Fibroblast of gingiva (primary cell): ENCODE data around the gene UBE2V1.
"Not testable (repeated sequence)": the region's sequence is repeated elsewhere in the genome, so short reads cannot be mapped to it uniquely, and the experiment has no call there.

Experiments
- DNase-seq: peaks from one replicate; pipeline ENCODE4 v3.0.0-alpha.2; 2011; ENCODE audit warnings: low read depth

The UBE2V1 gene

DNA sequence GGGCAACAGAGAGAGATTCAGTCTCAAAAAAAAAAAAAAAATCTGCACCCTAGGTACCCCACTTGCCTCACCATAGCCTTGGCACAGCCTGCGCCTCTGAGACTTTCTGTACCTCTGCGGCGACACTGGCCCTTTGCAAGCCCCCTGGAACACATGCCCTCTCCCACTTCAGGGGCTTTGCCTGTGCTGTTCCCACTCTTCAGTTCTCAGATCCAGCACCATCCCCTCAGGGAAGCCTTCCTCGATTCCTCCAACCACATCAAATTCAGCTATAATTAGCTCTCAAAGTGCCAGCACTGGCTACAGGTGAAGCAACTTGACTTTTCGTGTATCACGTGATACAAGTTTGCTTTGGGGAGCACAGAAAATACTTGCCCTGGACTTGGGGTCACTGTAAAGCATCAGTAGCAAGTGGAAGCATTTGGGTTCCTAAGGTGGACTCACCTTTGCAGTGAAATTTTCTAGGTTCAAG lies 2.1 kb upstream of the UBE2V1 start:
- no peak for DNase-seq

DNA sequence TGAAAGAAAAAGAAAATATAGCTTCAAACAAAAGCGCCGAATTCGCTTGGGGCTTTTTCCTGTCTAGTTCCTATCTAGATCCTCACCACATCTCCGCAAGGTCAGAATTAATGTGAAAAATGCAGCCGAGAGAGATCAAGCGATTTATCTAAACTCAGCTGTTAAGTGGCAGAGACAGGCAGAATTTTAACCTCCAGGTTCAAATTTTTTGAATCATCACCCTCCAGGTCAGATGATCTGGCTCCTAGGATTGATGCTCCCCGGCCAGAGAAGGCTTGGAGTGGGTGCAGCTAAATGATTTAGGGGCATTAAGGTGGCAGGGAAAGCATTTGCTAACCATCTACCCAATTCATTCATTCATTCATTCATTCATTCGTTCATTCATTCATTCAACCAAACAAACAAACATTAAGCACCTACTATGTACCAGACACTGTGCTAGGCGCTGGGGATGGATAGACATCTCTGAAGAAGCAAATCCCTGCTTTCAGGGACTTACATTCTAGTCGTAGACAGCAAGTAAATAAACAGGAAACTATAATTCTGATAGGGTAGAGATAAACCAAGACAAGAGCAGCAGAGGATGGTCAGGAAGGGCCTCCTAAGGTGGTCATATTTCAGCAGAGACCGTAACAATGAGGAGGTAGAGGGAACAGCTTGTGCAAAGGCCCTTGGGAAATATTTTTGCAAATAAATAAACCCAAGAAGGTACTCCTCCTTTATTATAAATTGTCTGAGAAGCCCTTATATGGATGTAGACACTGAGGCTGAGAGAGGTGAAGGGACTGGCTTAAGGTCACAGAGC lies 672 bp upstream of the UBE2V1 start:
- DNase-seq = no peak

DNA sequence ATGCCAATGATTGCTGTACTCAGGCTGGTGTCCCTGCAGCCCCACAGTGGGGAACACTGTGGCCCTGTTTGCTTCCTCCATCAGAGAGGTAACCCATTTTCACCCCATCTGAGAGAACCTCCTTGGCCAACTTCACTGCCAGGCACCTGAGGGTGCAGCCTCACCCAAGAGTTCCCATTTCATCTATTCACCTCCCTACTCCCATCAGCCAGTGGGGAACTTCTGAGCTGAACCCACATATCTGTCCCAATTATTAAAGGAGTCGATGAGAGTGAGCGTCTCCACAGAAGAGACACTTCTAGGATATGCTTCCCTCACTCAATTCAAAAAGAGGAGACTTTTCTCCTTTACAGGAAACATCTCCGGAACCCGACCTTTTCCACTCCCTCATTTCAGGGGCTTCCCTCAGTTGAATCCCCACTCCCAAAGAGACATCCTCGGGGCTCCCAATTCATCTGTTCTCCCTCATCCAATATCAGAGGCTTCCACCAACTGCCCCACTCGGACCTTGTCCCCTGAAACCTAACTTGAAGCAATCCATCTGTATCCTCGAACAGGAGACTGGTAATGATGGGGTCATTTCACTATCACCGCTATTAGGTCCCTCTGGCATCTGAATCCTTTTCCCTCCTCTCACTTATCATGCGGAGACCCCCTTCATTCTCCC lies 988 bp downstream of the UBE2V1 start:
- no peak for DNase-seq

DNA sequence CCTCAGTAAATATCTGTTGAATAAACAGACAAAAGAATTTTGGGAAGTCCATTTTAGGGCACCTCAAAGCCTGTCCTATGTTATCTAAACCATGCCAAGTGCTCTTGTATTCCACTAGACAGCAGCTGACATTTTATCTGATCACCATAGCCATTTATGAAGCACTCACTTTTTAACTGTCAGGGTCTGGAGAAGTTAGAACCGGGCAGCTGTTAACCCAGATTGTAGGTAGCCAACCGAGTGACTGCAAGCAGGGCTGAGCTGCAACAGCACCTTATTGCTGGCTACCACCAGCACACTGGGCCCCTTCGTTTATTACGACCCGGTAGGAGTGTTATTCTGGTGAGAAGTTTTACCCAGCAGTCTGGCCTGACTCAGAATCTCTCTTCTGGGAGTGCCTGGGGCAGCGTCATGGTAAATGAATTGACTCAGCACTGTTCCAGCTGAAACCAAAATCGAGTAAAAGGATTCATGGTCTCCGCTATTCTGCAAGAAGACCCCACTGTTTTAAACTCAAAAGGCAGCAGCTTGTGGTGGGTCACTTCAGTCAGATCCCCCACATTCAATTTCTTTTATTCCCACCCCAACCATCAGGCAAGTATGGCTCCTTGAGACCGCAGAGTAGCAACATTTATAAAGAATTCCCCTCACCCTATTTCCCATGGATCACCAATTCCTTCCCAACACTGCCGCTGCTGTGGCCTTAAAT lies 1.7 kb downstream of the UBE2V1 start:
- DNase-seq = no peak

DNA sequence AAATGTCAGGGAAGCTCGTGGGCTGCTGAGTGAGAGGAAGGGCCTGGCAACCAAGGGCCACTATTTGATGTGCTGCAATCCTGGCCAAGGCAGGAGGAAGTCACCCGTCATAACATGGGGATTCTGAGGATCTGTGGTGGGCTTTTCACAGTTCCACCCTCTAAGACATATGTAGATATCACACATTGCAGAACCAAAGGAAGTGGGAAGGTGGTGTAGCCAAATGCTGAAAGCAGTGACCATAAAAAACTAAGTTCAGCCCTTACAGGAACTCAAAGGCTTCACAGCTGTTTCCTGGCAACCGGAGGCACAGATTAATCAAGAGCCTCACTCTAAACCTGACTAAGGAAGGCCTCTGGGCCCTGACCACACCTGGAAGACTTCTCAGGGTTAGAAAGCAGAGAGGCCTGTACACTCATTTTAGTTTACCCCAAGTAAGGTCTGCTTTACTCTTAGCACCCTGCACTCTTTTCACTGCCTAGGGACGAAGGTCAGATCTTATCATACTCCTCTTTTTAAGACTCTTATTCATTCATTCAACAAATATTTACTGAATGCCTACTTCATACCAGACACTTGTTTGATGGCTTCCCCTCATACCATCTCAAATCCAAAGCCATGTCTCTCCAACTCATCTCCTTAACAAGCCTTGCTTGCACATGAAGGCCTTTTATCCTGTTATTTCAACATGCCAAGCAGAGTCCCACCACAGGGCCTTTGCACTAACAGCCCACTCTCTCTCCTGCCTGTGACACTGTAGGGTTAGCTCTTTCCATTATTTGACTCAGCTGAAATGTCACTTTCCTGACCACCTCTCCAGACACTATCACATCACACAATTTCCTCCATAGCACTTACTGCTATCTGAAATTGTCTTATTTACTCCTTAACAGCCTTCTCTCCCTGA lies 2.6 kb downstream of the UBE2V1 start:
- peak; percentile 27 for DNase-seq

DNA sequence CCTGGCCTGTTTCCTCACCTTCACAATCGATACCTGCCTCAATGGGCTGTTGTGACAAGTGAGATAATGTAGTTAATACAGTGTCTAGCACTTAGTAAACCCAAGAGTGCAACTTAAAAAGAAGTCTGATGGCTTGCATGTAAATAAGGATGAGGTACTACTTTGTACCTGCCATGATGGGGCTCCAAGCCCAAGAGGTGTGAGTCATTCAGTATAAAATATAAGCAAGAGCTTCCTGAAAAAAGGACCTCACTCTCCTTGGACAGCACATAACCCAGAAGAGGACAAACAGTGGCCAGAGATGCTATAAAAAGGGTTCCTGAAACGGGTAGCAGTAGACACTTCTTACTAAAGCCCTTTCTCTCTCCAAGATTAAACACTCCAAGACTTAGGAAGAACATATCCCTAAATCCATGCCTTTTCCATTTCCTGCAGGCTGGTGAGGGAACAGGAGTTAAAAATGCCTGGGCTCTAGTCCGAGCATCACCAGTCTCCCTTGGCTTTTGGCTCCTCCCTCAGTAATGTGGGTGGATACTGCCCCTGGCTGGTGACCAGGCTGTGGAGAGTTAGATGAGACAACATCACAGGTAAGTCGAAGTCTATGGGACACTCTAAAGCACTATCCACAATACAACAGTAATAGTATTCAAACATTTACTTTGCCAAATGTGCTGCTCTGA lies 4.3 kb downstream of the UBE2V1 start:
- DNase-seq = no peak

DNA sequence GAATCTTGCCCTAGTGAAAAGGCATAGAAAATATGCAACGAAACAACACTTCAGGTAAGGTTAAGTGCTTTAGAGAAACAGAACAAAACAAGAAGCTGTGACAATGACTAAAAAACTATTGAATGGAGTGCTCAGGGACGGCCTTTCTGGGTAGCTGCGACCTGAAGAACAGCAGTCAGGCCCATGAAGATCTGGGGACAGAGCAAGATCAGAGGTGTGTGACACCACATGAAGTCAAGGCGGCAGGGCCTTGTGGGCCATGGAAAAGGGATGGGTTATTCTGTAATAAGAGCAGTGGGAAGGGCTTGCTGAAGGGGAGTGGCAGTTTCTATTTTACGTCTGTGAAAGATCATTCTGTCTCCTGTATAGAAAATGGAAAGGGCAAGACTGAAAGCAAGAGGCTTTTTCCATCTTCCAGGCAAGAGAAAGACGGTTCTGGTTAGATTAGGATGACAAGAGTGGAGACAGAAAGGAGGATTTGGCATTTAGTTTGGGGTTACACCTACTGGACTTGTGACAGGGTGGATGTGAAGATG lies 5.1 kb downstream of the UBE2V1 start:
- DNase-seq = no peak

DNA sequence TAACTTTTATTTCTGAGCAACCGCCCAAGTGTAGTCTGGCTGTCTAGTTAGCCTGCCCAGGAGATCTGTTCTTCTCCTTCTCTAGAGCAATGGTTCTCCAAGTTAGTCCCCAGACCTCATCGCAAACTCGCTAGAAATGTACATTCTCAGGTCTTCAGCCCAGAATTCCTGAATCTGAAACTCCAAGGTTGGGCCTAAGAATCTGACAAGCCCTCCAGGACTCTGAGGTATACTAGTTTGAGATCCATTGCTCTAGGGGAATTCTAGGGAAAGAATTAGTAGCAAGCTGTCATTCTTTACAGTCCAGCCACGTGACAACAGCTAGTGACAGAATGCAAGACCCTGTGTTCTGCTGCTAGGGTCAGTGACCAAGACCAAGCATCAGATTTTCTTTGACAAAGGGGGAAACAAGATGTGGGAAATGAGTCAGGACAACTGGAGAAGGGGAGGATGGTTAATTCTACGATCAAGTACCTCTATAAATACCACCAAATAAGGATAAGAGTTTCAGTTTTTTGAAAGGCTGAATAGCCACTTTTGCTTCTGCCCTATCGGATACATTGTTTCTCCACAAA lies 5.8 kb downstream of the UBE2V1 start:
- no peak for DNase-seq

DNA sequence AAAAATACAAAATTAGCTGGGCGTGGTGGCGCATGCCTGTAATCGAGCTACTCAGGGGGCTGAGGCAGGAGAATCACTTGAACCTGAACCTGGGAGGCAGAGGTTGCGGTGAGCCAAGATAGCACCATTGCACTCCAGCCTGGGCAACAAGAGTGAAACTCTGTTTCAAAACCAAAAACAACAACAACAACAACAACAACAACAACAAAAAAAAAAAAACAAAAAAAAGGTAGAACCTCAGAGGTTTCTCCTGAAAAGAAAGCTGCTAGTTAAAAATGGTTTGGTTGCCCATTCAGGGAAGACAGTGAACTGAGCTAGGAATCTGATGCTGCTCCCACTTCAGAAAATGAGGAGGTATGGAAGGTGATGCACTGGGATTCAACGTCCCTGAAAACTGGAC lies 6.3 kb downstream of the UBE2V1 start:
- DNase-seq = not testable (repeated sequence)

DNA sequence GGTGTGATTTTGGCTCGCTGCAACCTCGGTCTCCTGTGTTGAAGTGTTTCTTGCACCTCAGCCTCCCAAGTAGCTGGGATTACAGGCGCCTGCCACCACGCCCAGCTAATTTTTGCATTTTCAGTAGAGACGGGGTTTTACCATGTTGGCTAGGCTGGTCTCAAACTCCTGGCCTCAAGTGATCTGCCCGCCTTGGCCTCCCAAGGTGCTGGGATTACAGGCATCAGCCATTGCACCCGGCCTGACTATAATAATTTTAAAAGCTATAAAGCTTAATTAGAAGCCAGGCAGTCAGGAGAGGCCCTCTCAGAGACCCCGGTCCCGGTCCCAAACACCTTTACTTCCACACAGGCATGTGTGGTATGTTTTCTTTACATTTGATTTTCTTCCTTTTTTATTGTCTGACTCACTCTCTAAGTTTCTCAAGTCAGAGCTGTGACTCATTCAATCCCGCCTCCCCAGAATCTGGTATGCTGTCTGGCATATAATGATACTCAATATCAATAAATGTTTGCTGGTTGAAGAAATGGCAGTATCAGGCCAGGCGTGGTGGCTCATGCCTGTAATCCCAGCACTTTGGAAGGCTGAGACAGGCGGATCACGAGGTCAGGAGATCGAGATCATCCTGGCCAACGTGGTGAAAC lies 9.4 kb downstream of the UBE2V1 start:
- peak; percentile 61 for DNase-seq

DNA sequence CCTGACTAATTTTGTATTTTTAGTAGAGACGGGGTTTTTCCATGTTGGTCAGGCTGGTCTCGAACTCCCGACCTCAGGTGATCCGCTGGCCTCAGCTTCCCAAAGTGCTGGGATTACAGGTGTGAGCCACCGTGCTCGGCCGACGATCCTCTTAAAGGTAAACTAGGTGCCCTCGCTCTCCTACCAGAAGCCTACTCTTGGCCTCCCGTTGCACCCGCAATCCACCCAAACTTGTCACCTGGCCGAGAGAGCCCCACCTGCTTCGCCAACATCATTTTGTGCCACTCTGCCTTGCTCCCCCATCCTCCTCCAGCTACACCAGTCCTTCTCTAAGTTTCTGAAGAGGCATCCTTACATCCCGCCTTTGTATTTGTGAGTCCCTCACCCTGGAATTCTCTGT lies 10.4 kb downstream of the UBE2V1 start:
- not testable (repeated sequence) for DNase-seq

DNA sequence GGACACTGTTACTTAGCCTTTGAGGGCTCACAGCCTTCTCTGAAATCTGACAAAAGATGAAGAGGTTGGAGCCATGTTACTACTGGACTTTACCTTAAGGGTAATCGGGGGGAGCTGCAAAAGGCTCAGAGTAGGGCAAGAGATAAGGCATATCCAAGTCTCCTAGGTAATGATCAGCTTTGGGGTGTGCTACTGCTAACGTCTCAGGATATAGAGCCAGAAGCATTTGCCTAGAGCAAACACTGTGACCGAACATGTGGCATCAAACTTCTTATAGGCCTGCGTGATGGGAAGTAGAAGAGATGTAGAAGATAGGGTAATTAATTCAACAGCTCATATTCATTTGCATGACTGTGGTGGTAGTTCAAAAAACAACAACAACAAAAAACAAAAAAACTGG lies 11.1 kb downstream of the UBE2V1 start:
- DNase-seq = no peak

DNA sequence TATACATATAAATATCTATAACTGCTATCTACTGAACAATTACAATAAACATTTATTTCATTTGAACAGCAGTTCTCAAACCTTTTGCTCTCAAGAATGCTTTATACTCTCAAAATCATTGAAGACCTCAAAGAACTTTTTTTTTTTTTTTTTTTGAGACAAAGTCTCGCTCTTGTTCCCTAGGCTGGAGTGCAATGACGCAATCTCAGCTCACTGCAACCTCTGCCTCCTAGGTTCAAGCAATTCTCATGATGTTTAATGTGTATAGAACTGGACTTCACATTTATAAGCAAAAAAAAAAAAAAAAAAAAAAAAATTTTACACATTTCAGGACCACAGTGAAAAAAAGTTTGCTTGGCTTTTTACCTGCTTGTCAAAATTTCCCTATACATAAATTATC lies 11.7 kb downstream of the UBE2V1 start:
- DNase-seq = no peak

DNA sequence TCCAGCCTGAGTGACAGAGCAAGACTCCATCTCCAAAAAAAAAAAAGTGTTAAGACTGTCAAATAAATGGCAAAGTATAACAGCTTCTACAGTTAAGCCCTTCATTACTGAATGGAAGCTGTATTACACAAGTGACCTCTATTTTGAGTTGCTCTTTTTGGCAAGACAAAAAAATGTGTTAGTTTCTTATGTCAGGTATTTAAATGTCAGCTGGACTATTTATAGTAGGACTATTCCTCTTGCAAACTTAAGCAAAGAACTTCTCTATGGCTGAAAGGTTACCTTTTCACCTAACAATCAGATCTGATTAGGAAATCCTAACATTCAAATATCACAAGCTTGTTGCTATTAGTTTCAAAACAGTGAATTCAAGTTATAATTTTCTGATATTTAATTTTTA lies 12.4 kb downstream of the UBE2V1 start:
- DNase-seq = no peak

DNA sequence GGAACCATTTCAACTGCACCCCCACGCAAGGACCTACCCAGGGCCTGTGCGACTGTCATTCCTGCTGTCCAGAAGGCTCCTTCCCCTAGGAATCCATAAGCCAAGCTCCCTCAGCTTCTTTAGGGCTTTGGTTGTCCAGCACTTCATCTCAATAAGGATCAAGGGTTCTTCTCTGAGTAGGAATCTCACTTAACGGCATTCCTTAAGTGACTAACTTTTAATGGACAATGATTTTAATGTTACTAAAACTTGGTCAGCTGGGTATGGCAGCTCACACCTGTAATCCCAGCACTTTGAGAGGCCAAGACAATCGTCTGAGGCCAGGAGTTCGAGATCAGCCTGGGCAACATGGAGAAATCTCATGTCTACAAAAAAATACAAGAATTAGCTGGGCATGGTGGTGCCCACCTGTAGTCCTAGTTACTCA lies 13.4 kb downstream of the UBE2V1 start:
- no peak for DNase-seq

DNA sequence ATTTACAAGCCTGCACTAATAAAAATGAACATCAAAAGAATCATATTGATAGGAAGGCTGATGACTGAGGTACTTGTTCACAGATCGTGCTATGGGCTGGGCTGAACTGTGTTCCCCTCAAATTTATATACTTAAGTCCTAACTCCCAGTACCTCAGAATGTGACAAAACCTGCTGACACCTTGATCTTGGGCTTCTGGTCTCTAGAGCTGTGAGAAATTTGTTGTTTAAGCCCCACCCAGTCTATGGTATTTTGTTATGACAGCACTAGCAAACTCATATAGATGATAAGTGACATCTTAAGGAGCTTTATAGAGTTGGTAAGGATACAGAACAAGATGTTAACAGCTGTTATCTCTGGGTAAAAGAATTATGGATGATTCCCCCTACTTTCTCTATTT lies 13.8 kb downstream of the UBE2V1 start:
- no peak for DNase-seq

DNA sequence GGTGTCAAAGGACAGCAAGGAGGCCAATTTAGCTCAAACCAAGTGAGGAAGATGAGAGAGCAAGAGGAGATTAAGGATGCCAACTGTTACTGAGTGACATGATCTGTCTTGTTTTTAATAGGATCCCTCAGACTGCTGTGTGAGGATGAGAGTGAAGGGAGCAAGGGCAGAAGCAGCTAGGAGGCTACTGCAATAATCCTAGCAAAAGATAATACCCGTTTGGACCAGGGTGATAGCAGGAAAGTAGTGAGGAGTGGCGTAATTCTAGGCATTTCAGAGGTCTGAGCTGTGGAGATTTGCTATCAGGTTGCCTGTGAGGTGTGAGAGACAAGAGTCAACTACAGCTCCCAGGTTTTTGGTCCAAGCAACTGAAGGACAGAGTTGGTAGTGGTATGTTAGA lies 14.7 kb downstream of the UBE2V1 start:
- no peak for DNase-seq

DNA sequence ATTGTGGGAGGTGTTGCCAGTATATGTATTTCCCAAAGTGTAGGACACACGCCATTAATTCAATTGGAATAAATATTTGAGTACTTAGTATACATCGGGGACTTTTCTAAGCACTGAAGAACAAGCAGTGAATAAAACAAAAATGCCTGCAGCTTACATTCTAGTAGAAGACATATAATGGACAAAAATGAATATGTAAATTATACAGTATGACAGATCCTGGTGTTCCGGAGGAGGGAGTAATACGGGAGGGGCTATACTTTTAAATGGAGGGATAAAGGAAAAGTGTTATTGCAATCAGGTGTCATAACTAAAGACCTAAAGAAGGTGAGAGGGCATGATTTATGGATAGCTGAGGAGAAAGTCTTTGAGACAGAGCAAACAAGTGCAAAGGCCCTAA lies 15.1 kb downstream of the UBE2V1 start:
- DNase-seq = no peak

DNA sequence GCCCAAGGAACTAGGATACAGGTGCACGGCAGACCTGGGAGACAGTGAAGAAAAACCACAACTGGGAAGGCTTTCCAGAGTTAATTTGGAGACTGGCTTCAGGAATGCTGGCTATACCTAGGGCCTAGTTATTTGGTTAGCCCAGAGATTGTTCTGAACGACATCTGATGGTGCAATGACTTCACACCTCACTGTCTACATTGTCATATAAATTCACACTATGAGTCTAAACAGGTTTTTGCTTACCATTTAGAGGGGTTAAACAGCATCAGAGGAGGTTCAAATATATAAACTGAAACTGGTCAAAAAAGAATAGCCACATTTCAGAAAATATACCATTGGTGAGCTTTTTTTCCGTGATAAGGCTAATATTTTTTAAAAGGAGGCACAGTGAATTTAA lies 16.7 kb downstream of the UBE2V1 start:
- DNase-seq = no peak

DNA sequence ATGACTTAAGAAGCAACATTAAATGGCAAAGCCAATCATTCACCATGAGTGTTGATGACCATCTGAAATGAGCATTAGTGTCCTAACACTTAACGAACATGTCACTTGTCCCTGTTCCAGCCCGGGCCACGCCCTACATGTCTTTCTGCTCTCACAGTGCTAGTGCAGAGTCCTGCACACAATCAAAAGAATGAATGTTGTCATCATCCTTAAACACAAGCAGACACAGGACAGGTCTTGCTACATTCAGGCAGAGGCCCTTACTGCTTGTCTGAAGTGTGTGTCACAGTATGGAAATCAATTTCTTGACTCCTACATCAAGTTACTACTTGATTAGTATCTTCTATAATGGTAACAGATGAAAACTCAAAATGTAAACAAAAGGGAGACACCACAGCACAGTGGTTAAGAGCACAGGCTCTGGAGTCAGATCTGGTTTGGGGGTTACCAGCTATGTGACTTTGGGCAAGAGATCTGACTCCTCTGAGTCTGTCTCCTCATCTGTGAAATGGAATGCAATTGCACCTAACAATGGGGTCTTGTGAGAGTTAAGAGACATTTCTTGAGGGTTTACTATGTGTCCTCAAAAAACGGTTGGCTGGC lies 17.4 kb downstream of the UBE2V1 start:
- DNase-seq = no peak
